GM19452 (cell line): ENCODE results near the gene WDR64.

Source experiments
- ATAC-seq: cut with Tn5 transposase; IDR thresholded peaks from one replicate; pipeline ENCODE4 v1.9.1; 2021; ENCODE audit not compliant: unreplicated experiment

The WDR64 gene

GRCh38 chr1:241652012-241652411, at the start of gene WDR64:
TSS of gene WDR64 (plus strand) at chr1:241652281. CDS start at chr1:241652485, 204 bp downstream.
- no peak for ATAC-seq

- ATAC-seq = no peak
These were observed 48.3 kb upstream of the WDR64 start for GRCh38 chr1:241603731-241604245.

- ATAC-seq = no peak
These were observed 46.8 kb upstream of the WDR64 start for GRCh38 chr1:241605146-241605805.

GRCh38 chr1:241606544-241606943, 45.5 kb upstream of the WDR64 start:
- ATAC-seq = no peak

GRCh38 chr1:241607497-241607896, 44.6 kb upstream of the WDR64 start:
- no peak for ATAC-seq

- ATAC-seq = no peak
These were observed 43.6 kb upstream of the WDR64 start for GRCh38 chr1:241608379-241609033.

- ATAC-seq = no peak
These were observed 41.8 kb upstream of the WDR64 start for GRCh38 chr1:241610056-241610815.

GRCh38 chr1:241611063-241611462, 41.0 kb upstream of the WDR64 start:
- peak; percentile 93 for ATAC-seq

GRCh38 chr1:241611736-241612135, 40.3 kb upstream of the WDR64 start:
- no peak for ATAC-seq

- ATAC-seq = no peak
These were observed 39.3 kb upstream of the WDR64 start for GRCh38 chr1:241612533-241613477.

- ATAC-seq = no peak
These were observed 37.9 kb upstream of the WDR64 start for GRCh38 chr1:241614144-241614543.

GRCh38 chr1:241614572-241614971, 37.5 kb upstream of the WDR64 start:
- no peak for ATAC-seq

GRCh38 chr1:241615043-241615974, 36.8 kb upstream of the WDR64 start:
- ATAC-seq = no peak

- ATAC-seq = no peak
These were observed 34.7 kb upstream of the WDR64 start for GRCh38 chr1:241617426-241617825.

- ATAC-seq = no peak
These were observed 29.4 kb upstream of the WDR64 start for GRCh38 chr1:241622669-241623068.

- no peak for ATAC-seq
These were observed 27.1 kb upstream of the WDR64 start for GRCh38 chr1:241624935-241625334.

GRCh38 chr1:241627453-241628259, 24.4 kb upstream of the WDR64 start:
- peak; percentile 82 for ATAC-seq

- ATAC-seq = no peak
These were observed 22.1 kb upstream of the WDR64 start for GRCh38 chr1:241630005-241630404.

GRCh38 chr1:241630476-241630875, 21.6 kb upstream of the WDR64 start:
- no peak for ATAC-seq
